Common myeloid progenitor, CD34-positive (primary cell): ENCODE results near the gene USP22.

Experiments used
- CTCF ChIA-PET: fragments of 350-600 bp; sonication (Branson Sonifier 250); formaldehyde crosslinking; loops from one replicate; lab custom pipeline; 2021; ENCODE audit warnings: antibody characterized with exemption; lab: Charles Lee
- POLR2A ChIA-PET: fragments of 350-600 bp; sonication (Branson Sonifier 250); formaldehyde crosslinking; loops from one replicate; lab custom pipeline; 2021; ENCODE audit warnings: antibody characterized with exemption; lab: Charles Lee
- DNase-seq, 3 donors: peaks; one replicate each; pipeline versions ENCODE4 v3.0.0 to v3.0.0-alpha.2; 2013
- H3K27ac ChIP-seq, 2 experiments: 1 replicate in 1 of 2; 2 replicates in 1 of 2; pipeline ENCODE4 v1.7.0; 2013; ENCODE audit warnings: inconsistent platforms in 2 of 2, low read length in 2 of 2, mild to moderate bottlenecking in 2 of 2, low read depth in 1 of 2, moderate library complexity in 1 of 2; ENCODE audit not compliant: severe bottlenecking in 2 of 2, insufficient read depth in 1 of 2, poor library complexity in 1 of 2
- H3K27me3 ChIP-seq, 5 experiments: replicated peaks in 2 of 5; 1 replicate in 3 of 5; 2 replicates in 2 of 5; pipeline versions ENCODE4 v1.6.1 to v1.7.0; 2013; ENCODE audit warnings: low read length in 4 of 5, mild to moderate bottlenecking in 2 of 5, moderate library complexity in 2 of 5, inconsistent platforms in 1 of 5; ENCODE audit not compliant: insufficient read depth in 5 of 5, control insufficient read depth in 4 of 5
- H3K36me3 ChIP-seq, 4 experiments: 1 replicate in 2 of 4; 2 replicates in 2 of 4; pipeline versions ENCODE4 v1.6.1 to v1.7.0; 2013; ENCODE audit warnings: low read length in 3 of 4, control low read depth in 1 of 4, mild to moderate bottlenecking in 1 of 4; ENCODE audit not compliant: control insufficient read depth in 4 of 4, insufficient read depth in 4 of 4
- H3K4me1 ChIP-seq, 4 experiments: 1 replicate in 3 of 4; 2 replicates in 1 of 4; pipeline versions ENCODE4 v1.6.1 to v1.7.1; 2013; ENCODE audit warnings: low read length in 3 of 4, mild to moderate bottlenecking in 3 of 4, control low read depth in 1 of 4, inconsistent platforms in 1 of 4, moderate library complexity in 1 of 4; ENCODE audit not compliant: control insufficient read depth in 4 of 4, insufficient read depth in 4 of 4; ENCODE audit errors: control extremely low read depth in 1 of 4
- H3K4me3 ChIP-seq, 7 experiments: 1 replicate in 4 of 7; 2 replicates in 3 of 7; pipeline versions ENCODE4 v1.5.1 to v1.7.0; 2013; ENCODE audit warnings: mild to moderate bottlenecking in 7 of 7, low read length in 6 of 7, moderate library complexity in 6 of 7, inconsistent platforms in 2 of 7, low read depth in 2 of 7, control low read depth in 1 of 7; ENCODE audit not compliant: insufficient read depth in 4 of 7, control insufficient read depth in 1 of 7; ENCODE audit errors: extremely low read depth in 1 of 7
- H3K9me3 ChIP-seq, 5 experiments: 1 replicate in 4 of 5; 2 replicates in 1 of 5; pipeline versions ENCODE4 v1.6.1 to v1.7.1; 2013; ENCODE audit warnings: low read length in 4 of 5, mild to moderate bottlenecking in 2 of 5, inconsistent platforms in 1 of 5, low read depth in 1 of 5, moderate library complexity in 1 of 5; ENCODE audit not compliant: control insufficient read depth in 4 of 5, insufficient read depth in 2 of 5; ENCODE audit errors: control extremely low read depth in 1 of 5
- WGBS: methylation state at CpG from one replicate; pipeline ENCODE4 v1.1.5; 2013; ENCODE audit not compliant: insufficient coverage; 5-methylcytosine and 5-hydroxymethylcytosine counted together

Gene USP22

GRCh38 chr17:20968913-20969616 lies 73.7 kb downstream of the USP22 start:
- Histone ChIP-seq H3K36me3 (no peaks in the 10 kb centered on the region), H3K9me3 (no peaks in the 10 kb centered on the region), H3K27me3 (no peaks in the 10 kb centered on the region), H3K27ac (no peak overlapping the region), H3K4me3 (no peak overlapping the region), H3K4me1 (peaks cover 0 to 14% (median 11%) of the 10 kb centered on the region in 4 experiments)
- no peak for DNase-seq
- POLR2A ChIA-PET, result no interaction called here
- WGBS, result 93% methylated on average over 7 of the region's 8 CpGs
- CTCF ChIA-PET, result no interaction called here

DNA sequence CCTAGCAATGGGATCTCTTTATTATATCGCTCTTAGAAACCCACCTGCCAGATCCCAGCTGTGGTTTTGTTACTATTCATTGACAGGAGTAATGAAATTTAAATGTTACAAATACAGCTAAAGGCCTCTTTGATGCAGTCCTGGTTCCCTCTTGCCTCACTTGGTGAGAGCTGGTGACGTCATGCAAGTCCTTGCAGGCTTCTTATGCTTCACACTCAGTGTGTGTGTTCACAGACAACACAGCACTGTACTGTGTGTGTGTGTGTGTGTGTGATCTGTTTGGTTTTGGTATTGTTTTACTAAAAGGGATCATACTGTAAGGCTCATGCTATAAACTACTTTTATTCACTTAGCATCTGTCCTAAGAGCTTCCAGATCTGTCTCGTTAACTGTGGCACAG lies 75.0 kb downstream of the USP22 start:
- Histone ChIP-seq H3K36me3 (no peaks in the 10 kb centered on the region), H3K27ac (no peak overlapping the region), H3K4me3 (no peak overlapping the region), H3K9me3 (no peaks in the 10 kb centered on the region), H3K4me1 (peaks cover 0 to 14% (median 11%) of the 10 kb centered on the region in 4 experiments), H3K27me3 (no peaks in the 10 kb centered on the region)
- WGBS, result 100% methylated on average over 1 of the region's 3 CpGs
- ChIA-PET CTCF (no interaction called here), POLR2A (no interaction called here)
- DNase-seq, result peak in 1 of 3 donors; percentile 7

- H3K27me3 ChIP-seq, result no peaks in the 10 kb centered on the region
- H3K4me3 ChIP-seq, result no peak overlapping the region
- DNase-seq, result peak; percentile 41 to 81 (median 75)
- ChIA-PET CTCF (no interaction called here), POLR2A (no interaction called here)
- H3K4me1 ChIP-seq, result peaks cover 0 to 14% (median 11%) of the 10 kb centered on the region in 4 experiments
- 0% methylated on average over 2 of the region's 2 CpGs for WGBS
- H3K36me3 ChIP-seq, result no peaks in the 10 kb centered on the region
- no peak overlapping the region for H3K27ac ChIP-seq
- no peaks in the 10 kb centered on the region for H3K9me3 ChIP-seq
Observed at GRCh38 chr17:20966870-20967269, 75.9 kb downstream of the USP22 start.

DNA sequence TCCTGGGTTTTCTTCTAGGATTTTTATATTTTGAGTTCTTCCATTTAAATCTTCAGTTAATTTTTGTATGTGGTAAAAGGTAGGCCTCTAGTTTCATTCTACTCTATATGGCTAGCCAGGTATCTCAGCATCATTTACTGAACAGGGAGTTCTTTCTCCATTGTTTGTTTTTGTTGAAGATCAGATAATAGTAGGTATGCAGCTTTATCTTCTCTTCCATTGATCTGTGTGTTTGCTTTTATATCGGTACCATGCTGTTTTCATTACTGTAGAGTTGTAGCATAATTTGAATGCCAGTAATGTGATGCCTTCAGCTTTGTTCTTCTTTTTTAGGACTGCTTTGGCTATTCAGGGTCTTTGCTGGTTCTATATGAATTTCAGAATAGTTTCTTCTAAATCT lies 77.3 kb downstream of the USP22 start:
- CTCF ChIA-PET, result no interaction called here
- POLR2A ChIA-PET, result no interaction called here

DNA sequence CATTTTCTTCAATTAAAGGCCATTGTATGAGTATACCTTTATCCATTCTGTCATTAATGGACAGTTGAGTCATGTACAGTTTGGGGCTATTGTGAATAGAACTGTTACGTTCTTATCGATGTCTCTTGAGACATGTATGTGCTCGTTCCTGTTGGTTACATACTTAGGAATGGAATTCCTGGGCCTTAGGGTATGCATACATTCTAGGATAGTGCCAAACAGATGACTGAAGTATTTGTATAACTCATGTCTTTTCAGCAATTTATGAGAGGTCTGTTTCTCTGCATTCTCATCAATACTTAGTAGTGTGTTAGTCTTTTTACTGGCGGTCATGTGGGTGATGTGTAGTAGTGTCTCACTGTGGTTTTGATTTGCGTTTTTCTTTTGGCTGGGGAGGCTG lies 81.2 kb downstream of the USP22 start:
- no peaks in the 10 kb centered on the region for H3K36me3 ChIP-seq
- H3K9me3 ChIP-seq, result no peaks in the 10 kb centered on the region
- no peak overlapping the region for H3K27ac ChIP-seq
- WGBS, result 93% methylated on average over 4 of the region's 5 CpGs
- no peak for DNase-seq
- CTCF ChIA-PET, result no interaction called here
- H3K4me3 ChIP-seq, result no peak overlapping the region
- POLR2A ChIA-PET, result no interaction called here
- no peaks in the 10 kb centered on the region for H3K27me3 ChIP-seq
- peaks cover 0 to 2% (median 0%) of the 10 kb centered on the region in 4 experiments for H3K4me1 ChIP-seq

More for the DNA sequence above, 77.3 kb downstream of the USP22 start:
- H3K27me3 ChIP-seq, result no peaks in the 10 kb centered on the region
- no peaks in the 10 kb centered on the region for H3K36me3 ChIP-seq
- H3K9me3 ChIP-seq, result no peaks in the 10 kb centered on the region
- H3K27ac ChIP-seq, result no peak overlapping the region
- no peak overlapping the region for H3K4me3 ChIP-seq
- no peak for DNase-seq
- peaks cover 0 to 14% (median 11%) of the 10 kb centered on the region in 4 experiments for H3K4me1 ChIP-seq
- 100% methylated on average over 1 of the region's 1 CpG for WGBS

DNA sequence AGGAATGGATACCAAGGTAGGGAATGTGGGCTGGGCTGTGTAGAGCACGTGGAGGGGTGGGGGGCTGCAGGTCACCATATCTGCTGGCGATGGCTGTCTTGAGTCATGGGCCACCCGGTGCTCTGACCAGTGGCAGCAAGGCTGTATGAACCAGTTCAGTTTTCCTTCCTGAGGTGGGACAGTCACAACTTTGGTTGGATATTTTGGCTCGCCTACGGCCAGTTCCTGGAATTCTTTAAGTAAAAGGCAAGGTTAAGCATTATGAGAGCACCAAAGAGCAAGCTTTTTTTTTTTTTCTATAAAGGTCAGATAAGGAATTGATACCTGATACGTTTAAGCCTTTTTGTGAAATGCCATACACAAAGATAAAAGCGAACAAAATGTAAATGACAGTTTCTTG lies 81.9 kb downstream of the USP22 start:
- Histone ChIP-seq H3K27ac (no peak overlapping the region), H3K36me3 (no peaks in the 10 kb centered on the region), H3K9me3 (no peaks in the 10 kb centered on the region), H3K27me3 (no peaks in the 10 kb centered on the region), H3K4me1 (no peaks in the 10 kb centered on the region), H3K4me3 (no peak overlapping the region)
- DNase-seq, result no peak
- ChIA-PET CTCF (no interaction called here), POLR2A (no interaction called here)
- 94% methylated on average over 3 of the region's 7 CpGs for WGBS

- H3K27ac ChIP-seq, result no peak overlapping the region
- no peak for DNase-seq
Observed at GRCh38 chr17:20955427-20956323, 87.1 kb downstream of the USP22 start.

More at GRCh38 chr17:20955427-20956323, 87.1 kb downstream of the USP22 start:
- ChIA-PET CTCF (interaction anchor here (0.9 to 1.7 kb wide), 2 partner anchors 11 to 35 kb away, joined by 3 to 4 read pairs; no protein-coding TSS in a partner anchor), POLR2A (no interaction called here)
- H3K36me3 ChIP-seq, result no peaks in the 10 kb centered on the region
- H3K27me3 ChIP-seq, result no peaks in the 10 kb centered on the region
- WGBS, result 90% methylated on average over 3 of the region's 6 CpGs
- no peak overlapping the region for H3K4me3 ChIP-seq
- H3K9me3 ChIP-seq, result no peaks in the 10 kb centered on the region
- H3K4me1 ChIP-seq, result no peaks in the 10 kb centered on the region
